Endothelial cell of hepatic sinusoid (primary cell): ENCODE measurements around the gene SMARCA4.
"Not testable (repeated sequence)": the region's sequence is repeated elsewhere in the genome, so short reads cannot be mapped to it uniquely, and the experiment has no call there.

Experiments
- in situ Hi-C: cut with HindIII; loops from 2 replicates; pipeline ENCODE4 v1.10.0; 2017; ENCODE audit warnings: low sequenced_read_pairs

Gene SMARCA4

DNA sequence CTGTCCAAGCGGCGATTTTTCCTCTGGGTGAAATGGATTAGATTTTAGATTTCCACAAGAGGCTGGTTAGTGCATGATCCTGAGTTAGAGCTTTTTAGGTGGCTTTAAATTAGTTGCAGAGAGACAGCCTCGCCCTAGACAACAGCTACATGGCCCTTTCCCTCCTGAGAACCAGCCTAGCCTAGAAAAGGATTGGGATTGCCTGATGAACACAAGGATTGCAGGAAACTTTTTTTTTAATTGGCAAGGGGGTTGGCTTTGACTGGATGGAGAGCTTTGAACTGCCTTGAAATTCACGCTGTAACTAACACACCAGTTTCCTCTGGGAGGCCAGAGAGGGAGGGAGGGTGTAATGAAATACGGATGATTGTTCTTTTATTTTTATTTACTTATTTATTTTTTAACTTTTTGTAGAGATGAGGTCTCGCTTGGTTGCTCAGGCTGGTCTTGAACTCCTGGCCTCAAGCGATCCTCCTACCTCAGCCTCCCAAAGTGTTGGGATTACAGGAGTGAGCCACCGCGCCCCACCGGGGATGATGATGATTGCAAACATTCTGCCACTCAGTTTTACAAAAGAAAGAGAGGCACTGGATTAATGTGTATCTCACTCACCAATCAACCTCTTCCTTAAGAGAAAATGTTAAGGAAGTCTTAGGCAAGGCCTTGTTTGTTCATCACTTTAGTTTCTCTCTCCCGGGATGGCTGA lies 130.3 kb downstream of the SMARCA4 start:
- in situ Hi-C loops: no loop called here

DNA sequence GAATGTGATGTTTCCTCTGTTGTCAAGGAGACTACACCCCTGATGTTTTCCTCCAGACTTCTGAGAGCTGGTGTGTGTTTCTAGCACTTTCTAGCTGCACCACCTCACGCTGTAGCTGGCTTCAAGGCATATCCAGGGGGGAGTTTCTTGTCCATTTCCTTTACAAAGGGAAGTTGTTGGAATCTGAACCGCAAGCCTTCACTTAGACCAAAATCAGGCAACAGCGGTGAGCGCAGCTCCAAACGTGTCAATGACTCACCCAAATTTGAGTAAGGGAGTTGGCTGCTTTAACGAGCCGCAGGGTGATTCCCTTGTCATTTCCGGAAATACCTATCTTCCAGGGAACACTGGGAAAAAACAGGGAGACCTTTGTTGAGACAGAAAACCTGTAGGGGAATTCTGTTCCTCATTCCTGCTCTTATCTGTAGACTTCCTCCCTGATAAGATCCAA lies 130.9 kb downstream of the SMARCA4 start:
- in situ Hi-C loops: no loop called here

DNA sequence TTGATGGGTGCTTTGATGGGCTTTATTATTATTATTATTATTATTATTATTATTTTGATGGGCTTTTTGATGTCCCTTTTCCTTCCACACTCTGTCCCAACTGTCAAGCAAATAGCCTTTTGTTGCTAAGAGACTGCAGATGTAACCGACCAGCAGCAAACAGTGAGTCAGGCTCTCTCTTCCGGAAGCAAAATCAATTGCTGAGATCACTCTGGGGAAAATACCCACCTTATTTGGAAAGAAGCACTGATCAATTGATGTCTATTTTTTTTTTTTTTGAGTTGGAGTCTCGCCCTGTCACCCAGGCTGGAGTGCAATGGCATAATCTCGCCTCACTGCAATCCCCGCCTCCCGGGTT lies 131.3 kb downstream of the SMARCA4 start:
- in situ Hi-C loops: no loop called here

DNA sequence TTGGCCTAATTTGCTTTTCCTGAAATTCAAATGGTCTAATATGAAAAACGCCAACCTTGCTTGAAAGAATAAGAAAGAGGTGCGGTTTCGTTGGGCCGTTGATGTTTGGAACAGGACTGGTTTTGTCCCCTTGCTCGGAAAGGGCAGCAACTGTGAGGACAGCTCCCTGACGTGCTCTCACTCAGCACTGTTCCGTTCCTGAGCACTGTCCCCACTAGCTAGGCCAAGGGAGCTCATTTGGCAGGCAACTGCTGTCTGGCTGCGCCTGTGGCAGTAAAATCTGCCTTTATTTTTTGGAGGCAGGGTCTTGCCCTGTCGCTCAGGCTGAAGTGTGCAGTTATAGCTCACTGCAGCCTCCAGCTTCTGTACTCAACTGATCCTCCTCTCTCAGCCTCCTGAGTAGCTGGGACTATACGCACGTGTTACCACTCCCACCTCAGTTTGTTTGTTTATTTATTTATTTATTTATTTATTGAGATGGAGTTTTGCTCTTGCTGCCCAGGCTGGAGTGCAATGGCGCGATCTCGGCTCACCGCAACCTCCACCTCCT lies 132.9 kb downstream of the SMARCA4 start:
- in situ Hi-C loops: no loop called here

DNA sequence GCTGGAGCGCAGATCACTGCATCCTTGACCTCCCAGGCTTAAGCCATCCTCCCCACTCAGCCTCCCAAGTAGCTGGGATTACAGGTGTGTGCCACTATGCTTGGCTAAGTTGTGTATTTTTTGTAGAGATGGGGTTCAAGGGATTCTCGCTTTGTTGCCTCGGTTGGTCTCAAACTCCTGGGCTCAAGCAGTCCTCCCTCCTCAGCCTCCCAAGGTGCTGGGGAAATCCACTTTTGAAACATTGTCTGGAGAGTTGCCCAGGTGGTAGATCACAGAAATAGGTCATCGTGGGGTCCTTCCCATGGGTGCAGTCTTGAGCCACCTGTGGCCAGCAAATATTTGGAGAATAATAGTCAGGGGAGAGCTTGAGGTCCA lies 133.7 kb downstream of the SMARCA4 start:
- in situ Hi-C loops: no loop called here

DNA sequence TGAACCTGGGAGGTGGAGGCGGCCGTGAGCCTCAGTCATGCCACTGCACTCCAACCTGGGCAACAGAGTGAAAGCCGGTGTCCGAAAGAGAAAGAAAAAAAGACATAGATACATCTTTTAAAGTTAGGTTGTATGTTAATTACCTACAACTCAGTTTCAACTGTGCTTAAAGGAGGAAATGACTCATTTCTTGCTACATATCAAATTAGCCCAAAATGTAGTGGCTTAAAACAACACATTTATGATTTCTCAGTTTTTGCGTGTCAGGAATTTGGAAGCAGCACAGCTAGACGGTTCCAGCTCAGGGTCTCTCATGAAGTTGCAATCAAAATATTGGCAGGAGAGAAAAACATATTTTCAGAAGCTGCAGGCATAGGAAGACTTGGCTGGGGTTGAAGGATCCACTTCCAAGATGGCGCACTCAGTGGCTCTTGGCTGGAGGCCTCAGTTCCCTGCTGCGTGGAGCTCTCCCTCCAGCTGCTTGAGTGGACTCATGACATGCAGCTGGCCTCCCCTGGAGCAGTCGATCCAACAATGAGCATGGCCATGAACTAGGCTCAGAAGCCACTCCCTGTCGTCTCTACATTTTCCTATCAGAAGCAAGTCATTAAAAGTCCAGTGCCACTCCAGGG lies 135.5 kb downstream of the SMARCA4 start:
- in situ Hi-C loops: no loop called here

DNA sequence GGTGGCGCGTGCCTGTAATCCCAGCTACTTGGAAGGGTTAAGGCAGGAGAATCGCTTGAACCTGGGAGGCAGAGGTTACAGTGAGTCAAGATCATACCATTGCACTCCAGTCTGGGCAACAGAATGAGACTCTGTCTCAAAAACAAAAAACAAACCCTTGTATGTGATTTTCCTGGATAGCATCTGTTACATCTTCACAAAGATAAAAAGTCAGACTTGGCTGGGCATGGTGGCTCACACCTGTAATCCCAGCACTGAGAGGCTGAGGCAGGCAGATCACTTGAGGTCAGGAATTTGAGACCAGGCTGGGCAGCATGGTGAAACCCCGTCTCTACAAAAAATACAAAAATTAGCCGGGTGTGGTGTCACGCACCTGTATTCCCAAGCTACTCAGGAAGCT lies 136.5 kb downstream of the SMARCA4 start:
- in situ Hi-C loops: not testable (repeated sequence)

DNA sequence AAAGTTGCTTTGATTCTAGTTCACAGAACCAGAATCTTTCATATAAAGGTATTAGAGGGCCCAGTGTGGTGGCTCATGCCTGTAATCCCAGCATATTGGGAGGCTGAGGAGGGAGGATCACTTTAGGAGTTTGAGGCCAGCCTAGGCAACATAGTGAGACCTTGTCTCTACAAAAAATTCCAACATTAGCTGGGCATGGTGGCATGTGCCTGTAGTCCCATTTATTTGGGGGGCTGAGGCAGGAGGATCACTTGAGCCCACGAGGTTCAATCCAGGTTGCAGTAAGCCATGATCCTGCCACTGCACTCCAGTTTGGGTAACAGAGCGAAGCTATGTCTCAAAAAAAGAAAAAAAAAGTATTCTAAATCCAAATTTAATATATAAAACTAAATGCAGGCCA lies 137.5 kb downstream of the SMARCA4 start:
- in situ Hi-C loops: no loop called here

DNA sequence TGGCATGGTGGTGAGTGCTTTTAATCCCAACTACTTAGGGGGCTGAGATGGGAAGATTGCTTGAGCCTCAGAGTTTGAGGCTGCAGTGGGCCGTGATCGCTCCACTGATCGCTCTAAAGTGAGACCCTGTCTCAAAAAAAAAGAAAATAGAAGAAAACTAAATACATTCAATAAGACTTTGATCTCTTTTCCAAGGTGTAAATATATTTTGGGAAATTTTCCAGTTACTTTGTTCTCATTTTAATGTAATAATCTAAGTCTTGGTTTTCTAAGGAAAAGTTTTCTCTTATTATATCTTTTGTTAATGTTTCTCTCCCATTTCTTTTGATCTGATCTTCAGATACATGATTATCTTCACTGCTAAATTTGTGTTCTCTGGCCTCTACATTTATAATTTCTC lies 138.0 kb downstream of the SMARCA4 start:
- in situ Hi-C loops: no loop called here

DNA sequence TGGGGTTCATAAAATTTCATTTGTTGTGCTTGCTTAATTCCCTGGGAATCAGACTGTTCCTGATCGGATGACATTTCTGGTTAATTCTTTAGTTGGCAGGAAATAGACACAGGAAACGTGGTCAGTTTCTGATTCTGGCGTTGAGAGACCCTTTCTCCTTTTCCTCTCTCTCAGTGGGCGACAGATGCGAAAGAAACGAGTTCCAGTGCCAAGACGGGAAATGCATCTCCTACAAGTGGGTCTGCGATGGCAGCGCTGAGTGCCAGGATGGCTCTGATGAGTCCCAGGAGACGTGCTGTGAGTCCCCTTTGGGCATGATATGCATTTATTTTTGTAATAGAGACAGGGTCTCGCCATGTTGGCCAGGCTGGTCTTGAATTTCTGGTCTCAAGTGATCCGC lies 139.2 kb downstream of the SMARCA4 start:
- in situ Hi-C loops: no loop called here

DNA sequence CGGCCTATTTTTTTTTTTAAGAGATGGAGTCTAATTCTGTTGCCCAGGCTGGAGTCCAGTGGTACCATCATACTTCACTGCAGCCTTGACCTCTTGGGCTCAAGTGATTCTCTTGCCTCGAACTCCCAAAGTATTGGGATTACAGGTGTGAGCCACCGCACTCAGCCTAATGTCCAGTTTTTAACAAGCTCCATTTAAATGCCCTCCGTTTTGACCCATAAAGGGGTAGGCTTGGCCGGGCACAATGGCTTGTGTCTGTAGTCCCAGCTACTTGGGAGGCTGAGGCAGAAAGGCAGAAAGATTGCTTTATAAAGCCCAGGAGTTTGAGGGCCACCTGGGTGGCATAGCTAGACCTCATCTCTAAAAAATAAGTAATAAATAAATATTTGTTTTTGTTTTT lies 140.2 kb downstream of the SMARCA4 start:
- in situ Hi-C loops: no loop called here

DNA sequence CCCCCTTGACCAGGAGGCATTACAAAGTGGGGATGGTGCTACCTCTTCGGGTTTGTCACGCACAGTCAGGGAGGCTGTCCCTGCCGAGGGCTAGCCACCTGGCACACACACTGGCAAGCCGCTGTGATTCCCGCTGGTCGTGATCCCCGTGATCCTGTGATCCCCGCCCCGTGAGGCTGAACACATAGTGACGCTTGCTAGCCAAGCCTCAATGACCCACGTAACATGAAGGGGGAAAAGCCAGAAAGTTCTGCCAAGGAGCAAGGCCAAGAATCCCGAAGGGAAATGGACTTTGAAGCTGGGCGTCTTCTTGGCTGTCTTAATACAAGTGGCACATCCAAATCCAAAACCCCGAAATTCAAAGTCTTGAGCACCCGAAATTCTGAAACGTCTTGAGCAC lies 142.1 kb downstream of the SMARCA4 start:
- in situ Hi-C loops: no loop called here

DNA sequence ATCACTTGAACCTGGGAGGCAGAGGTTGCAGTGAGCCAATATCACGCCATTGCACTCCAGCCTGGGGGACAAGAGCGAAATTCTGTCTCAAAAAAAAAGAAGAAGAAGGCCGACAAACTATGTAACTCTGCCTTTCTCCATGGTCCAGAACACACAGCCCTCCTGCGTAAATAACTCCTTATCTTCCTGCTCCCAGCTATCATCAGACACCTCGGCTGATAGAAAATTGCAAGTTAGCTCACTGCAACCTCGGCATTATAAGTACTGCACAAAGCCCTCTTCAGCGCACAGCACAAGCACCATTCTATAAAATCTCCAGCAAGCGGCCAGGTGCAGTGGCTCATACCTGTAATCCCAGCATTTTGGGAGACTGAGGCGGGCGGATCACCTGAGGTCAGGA lies 142.8 kb downstream of the SMARCA4 start:
- in situ Hi-C loops: not testable (repeated sequence)

DNA sequence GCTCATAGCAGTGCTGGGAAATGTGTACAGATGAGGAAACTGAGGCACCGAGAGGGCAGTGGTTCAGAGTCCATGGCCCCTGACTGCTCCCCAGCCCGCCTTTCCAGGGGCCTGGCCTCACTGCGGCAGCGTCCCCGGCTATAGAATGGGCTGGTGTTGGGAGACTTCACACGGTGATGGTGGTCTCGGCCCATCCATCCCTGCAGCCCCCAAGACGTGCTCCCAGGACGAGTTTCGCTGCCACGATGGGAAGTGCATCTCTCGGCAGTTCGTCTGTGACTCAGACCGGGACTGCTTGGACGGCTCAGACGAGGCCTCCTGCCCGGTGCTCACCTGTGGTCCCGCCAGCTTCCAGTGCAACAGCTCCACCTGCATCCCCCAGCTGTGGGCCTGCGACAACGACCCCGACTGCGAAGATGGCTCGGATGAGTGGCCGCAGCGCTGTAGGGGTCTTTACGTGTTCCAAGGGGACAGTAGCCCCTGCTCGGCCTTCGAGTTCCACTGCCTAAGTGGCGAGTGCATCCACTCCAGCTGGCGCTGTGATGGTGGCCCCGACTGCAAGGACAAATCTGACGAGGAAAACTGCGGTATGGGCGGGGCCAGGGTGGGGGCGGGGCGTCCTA lies 144.3 kb downstream of the SMARCA4 start:
- in situ Hi-C loops: no loop called here

DNA sequence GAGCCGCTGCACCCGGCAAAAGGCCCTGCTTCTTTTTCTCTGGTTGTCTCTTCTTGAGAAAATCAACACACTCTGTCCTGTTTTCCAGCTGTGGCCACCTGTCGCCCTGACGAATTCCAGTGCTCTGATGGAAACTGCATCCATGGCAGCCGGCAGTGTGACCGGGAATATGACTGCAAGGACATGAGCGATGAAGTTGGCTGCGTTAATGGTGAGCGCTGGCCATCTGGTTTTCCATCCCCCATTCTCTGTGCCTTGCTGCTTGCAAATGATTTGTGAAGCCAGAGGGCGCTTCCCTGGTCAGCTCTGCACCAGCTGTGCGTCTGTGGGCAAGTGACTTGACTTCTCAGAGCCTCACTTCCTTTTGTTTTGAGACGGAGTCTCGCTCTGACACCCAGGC lies 145.6 kb downstream of the SMARCA4 start:
- in situ Hi-C loops: no loop called here

DNA sequence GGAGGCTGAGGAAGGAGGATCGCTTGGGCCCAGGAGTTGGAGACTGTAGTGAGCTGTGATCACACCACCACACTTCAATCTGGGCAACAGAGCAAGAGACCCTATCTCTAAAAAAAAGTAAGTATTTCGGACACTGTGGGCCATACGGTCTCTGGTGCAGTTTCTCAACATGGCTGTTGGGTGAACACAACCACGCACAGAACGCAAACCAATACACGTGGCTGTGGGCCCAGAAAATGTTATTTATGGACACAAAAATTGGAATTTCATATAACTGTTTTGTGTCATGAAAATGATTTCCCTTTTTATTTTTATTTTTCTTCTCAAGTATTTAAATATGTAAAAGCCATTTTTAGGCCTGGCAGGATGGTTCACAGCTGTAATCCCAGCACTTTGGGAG lies 147.9 kb downstream of the SMARCA4 start:
- in situ Hi-C loops: no loop called here

DNA sequence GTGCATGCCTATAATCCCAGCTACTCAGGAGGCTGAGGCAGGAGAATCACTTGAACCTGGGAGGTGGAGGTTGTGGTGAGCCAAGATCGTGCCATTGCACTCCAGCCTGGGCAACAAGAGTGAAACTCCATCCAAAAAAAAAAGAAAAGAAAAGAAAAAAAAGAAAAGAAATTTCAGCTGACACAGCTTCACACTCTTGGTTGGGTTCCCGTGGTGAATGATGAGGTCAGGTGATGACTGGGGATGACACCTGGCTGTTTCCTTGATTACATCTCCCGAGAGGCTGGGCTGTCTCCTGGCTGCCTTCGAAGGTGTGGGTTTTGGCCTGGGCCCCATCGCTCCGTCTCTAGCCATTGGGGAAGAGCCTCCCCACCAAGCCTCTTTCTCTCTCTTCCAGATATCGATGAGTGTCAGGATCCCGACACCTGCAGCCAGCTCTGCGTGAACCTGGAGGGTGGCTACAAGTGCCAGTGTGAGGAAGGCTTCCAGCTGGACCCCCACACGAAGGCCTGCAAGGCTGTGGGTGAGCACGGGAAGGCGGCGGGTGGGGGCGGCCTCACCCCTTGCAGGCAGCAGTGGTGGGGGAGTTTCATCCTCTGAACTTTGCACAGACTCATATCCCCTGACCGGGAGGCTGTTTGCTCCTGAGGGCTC lies 150.4 kb downstream of the SMARCA4 start:
- in situ Hi-C loops: no loop called here

DNA sequence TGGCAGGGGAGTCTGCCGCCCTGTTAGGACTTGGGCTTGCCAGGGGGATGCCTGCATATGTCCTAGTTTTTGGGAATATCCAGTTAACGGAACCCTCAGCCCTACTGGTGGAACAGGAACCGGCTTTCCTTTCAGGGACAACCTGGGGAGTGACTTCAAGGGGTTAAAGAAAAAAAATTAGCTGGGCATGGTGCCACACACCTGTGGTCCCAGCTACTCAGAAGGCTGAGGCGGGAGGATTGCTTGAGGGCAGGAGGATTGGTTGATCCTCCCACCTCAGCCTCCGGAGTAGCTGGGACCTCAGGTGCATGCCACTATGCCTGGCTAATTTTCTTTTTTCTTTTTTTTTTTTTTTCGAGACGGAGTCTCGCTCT lies 150.9 kb downstream of the SMARCA4 start:
- in situ Hi-C loops: no loop called here
